Measurements from ENCODE around the gene ASCL3.

ASCL3 gene

GRCh38 chr11:8971196-8971923 is 28.5 kb upstream of the ASCL3 start:
- no peaks in the 10 kb centered on the region for H3K27me3 ChIP-seq (ENCODE audit: control insufficient read depth in 1 of 2, insufficient read depth in 2 of 2, low read length in 2 of 2)
- no peak overlapping the region for H3K27ac ChIP-seq (ENCODE audit: low read length)
- no peaks in the 10 kb centered on the region for H3K9me3 ChIP-seq (ENCODE audit: control insufficient read depth in 2 of 2, low read length in 2 of 2)

GRCh38 chr11:8967184-8967583 is 24.4 kb upstream of the ASCL3 start:
- H3K4me3 ChIP-seq (ENCODE audit: low read length in 2 of 2): no peak overlapping the region
- H3K4me1 ChIP-seq (ENCODE audit: control insufficient read depth, insufficient read depth, low read length): peaks cover 19% of the 10 kb centered on the region
- no peak overlapping the region for H3K27ac ChIP-seq (ENCODE audit: low read length)
- no peaks in the 10 kb centered on the region for H3K9me3 ChIP-seq (ENCODE audit: control insufficient read depth in 2 of 2, low read length in 2 of 2)
- H3K27me3 ChIP-seq (ENCODE audit: control insufficient read depth in 1 of 2, insufficient read depth in 2 of 2, low read length in 2 of 2): no peaks in the 10 kb centered on the region
- peaks cover 0 to 4% of the 10 kb centered on the region in 2 donors for H3K36me3 ChIP-seq (ENCODE audit: control insufficient read depth in 2 of 2, insufficient read depth in 2 of 2, low read length in 2 of 2)
- no peak overlapping the region for H3K9ac ChIP-seq (ENCODE audit: low read length in 2 of 2)

More at GRCh38 chr11:8971196-8971923, 28.5 kb upstream of the ASCL3 start:
- Histone ChIP-seq H3K36me3 (ENCODE audit: control insufficient read depth in 2 of 2, insufficient read depth in 2 of 2, low read length in 2 of 2) (peaks cover 0 to 4% of the 10 kb centered on the region in 2 donors), H3K4me3 (ENCODE audit: low read length in 2 of 2) (no peak overlapping the region), H3K4me1 (ENCODE audit: control insufficient read depth, insufficient read depth, low read length) (no peaks in the 10 kb centered on the region), H3K9ac (ENCODE audit: low read length in 2 of 2) (no peak overlapping the region)

- peak within 1 kb of the TSS; percentile 91 to 92 for H3K4me3 ChIP-seq (ENCODE audit: low read length in 2 of 2)
- H3K36me3 ChIP-seq (ENCODE audit: control insufficient read depth in 2 of 2, insufficient read depth in 2 of 2, low read length in 2 of 2): peaks cover 0 to 6% of the 10 kb centered on the region in 2 donors
- H3K9ac ChIP-seq (ENCODE audit: low read length in 2 of 2): peak within 1 kb of the TSS; percentile 97 to 98
- H3K27ac ChIP-seq (ENCODE audit: low read length): peak within 1 kb of the TSS; percentile 98
- peaks cover 19% of the 10 kb centered on the region for H3K4me1 ChIP-seq (ENCODE audit: control insufficient read depth, insufficient read depth, low read length)
- no peaks in the 10 kb centered on the region for H3K27me3 ChIP-seq (ENCODE audit: control insufficient read depth in 1 of 2, insufficient read depth in 2 of 2, low read length in 2 of 2)
- H3K9me3 ChIP-seq (ENCODE audit: control insufficient read depth in 2 of 2, low read length in 2 of 2): no peaks in the 10 kb centered on the region
Measured at GRCh38 chr11:8964324-8965320, 21.8 kb upstream of the ASCL3 start, which contains the start of gene TMEM9B. TMEM9B (minus strand) TSS chr11:8964442; CDS start chr11:8964313, 129 bp downstream.

GRCh38 chr11:8963569-8964323 is 20.9 kb upstream of the ASCL3 start:
- no peaks in the 10 kb centered on the region for H3K27me3 ChIP-seq (ENCODE audit: control insufficient read depth in 1 of 2, insufficient read depth in 2 of 2, low read length in 2 of 2)
- H3K36me3 ChIP-seq (ENCODE audit: control insufficient read depth in 2 of 2, insufficient read depth in 2 of 2, low read length in 2 of 2): peaks cover 0 to 6% of the 10 kb centered on the region in 2 donors
- peaks cover 23% of the 10 kb centered on the region for H3K4me1 ChIP-seq (ENCODE audit: control insufficient read depth, insufficient read depth, low read length)
- H3K4me3 ChIP-seq (ENCODE audit: low read length in 2 of 2): peak overlapping the region; percentile 91 to 92
- H3K9ac ChIP-seq (ENCODE audit: low read length in 2 of 2): peak overlapping the region; percentile 97 to 98
- H3K27ac ChIP-seq (ENCODE audit: low read length): peak overlapping the region; percentile 98
- H3K9me3 ChIP-seq (ENCODE audit: control insufficient read depth in 2 of 2, low read length in 2 of 2): no peaks in the 10 kb centered on the region

GRCh38 chr11:8962841-8963240 is 20.0 kb upstream of the ASCL3 start:
- Histone ChIP-seq H3K27me3 (ENCODE audit: control insufficient read depth in 1 of 2, insufficient read depth in 2 of 2, low read length in 2 of 2) (no peaks in the 10 kb centered on the region), H3K4me1 (ENCODE audit: control insufficient read depth, insufficient read depth, low read length) (peaks cover 23% of the 10 kb centered on the region), H3K36me3 (ENCODE audit: control insufficient read depth in 2 of 2, insufficient read depth in 2 of 2, low read length in 2 of 2) (peaks cover 0 to 6% of the 10 kb centered on the region in 2 donors), H3K9me3 (ENCODE audit: control insufficient read depth in 2 of 2, low read length in 2 of 2) (no peaks in the 10 kb centered on the region), H3K27ac (ENCODE audit: low read length) (peak overlapping the region; percentile 98), H3K9ac (ENCODE audit: low read length in 2 of 2) (peak overlapping the region; percentile 97 to 98), H3K4me3 (ENCODE audit: low read length in 2 of 2) (peak overlapping the region; percentile 33 to 92)

- Histone ChIP-seq H3K27me3 (ENCODE audit: control insufficient read depth in 1 of 2, insufficient read depth in 2 of 2, low read length in 2 of 2) (no peaks in the 10 kb centered on the region), H3K9me3 (ENCODE audit: control insufficient read depth in 2 of 2, low read length in 2 of 2) (no peaks in the 10 kb centered on the region), H3K4me3 (ENCODE audit: low read length in 2 of 2) (no peak overlapping the region), H3K36me3 (ENCODE audit: control insufficient read depth in 2 of 2, insufficient read depth in 2 of 2, low read length in 2 of 2) (peaks cover 2% of the 10 kb centered on the region in 2 donors), H3K9ac (ENCODE audit: low read length in 2 of 2) (peak overlapping the region in 1 of 2 donors; percentile 28), H3K4me1 (ENCODE audit: control insufficient read depth, insufficient read depth, low read length) (peaks cover 23% of the 10 kb centered on the region), H3K27ac (ENCODE audit: low read length) (no peak overlapping the region)
Measured at GRCh38 chr11:8961401-8961800, 18.6 kb upstream of the ASCL3 start.

GRCh38 chr11:8959546-8960166 is 16.8 kb upstream of the ASCL3 start:
- Histone ChIP-seq H3K36me3 (ENCODE audit: control insufficient read depth in 2 of 2, insufficient read depth in 2 of 2, low read length in 2 of 2) (peaks cover 2 to 5% of the 10 kb centered on the region in 2 donors), H3K27ac (ENCODE audit: low read length) (peak overlapping the region; percentile 74), H3K4me3 (ENCODE audit: low read length in 2 of 2) (peak overlapping the region in 1 of 2 donors; percentile 3), H3K4me1 (ENCODE audit: control insufficient read depth, insufficient read depth, low read length) (peaks cover 16% of the 10 kb centered on the region), H3K9ac (ENCODE audit: low read length in 2 of 2) (peak overlapping the region in 1 of 2 donors; percentile 7), H3K9me3 (ENCODE audit: control insufficient read depth in 2 of 2, low read length in 2 of 2) (no peaks in the 10 kb centered on the region), H3K27me3 (ENCODE audit: control insufficient read depth in 1 of 2, insufficient read depth in 2 of 2, low read length in 2 of 2) (no peaks in the 10 kb centered on the region)

- Histone ChIP-seq H3K4me1 (ENCODE audit: control insufficient read depth, insufficient read depth, low read length) (peaks cover 4% of the 10 kb centered on the region), H3K36me3 (ENCODE audit: control insufficient read depth in 2 of 2, insufficient read depth in 2 of 2, low read length in 2 of 2) (peaks cover 10 to 12% of the 10 kb centered on the region in 2 donors), H3K9ac (ENCODE audit: low read length in 2 of 2) (no peak overlapping the region), H3K27me3 (ENCODE audit: control insufficient read depth in 1 of 2, insufficient read depth in 2 of 2, low read length in 2 of 2) (no peaks in the 10 kb centered on the region), H3K27ac (ENCODE audit: low read length) (no peak overlapping the region), H3K4me3 (ENCODE audit: low read length in 2 of 2) (no peak overlapping the region), H3K9me3 (ENCODE audit: control insufficient read depth in 2 of 2, low read length in 2 of 2) (no peaks in the 10 kb centered on the region)
Measured at GRCh38 chr11:8956860-8957259, 14.0 kb upstream of the ASCL3 start.

- no peak overlapping the region for H3K4me3 ChIP-seq (ENCODE audit: low read length in 2 of 2)
- H3K27ac ChIP-seq (ENCODE audit: low read length): no peak overlapping the region
- H3K9me3 ChIP-seq (ENCODE audit: control insufficient read depth in 2 of 2, low read length in 2 of 2): no peaks in the 10 kb centered on the region
- no peak overlapping the region for H3K9ac ChIP-seq (ENCODE audit: low read length in 2 of 2)
- H3K27me3 ChIP-seq (ENCODE audit: control insufficient read depth in 1 of 2, insufficient read depth in 2 of 2, low read length in 2 of 2): no peaks in the 10 kb centered on the region
- no peaks in the 10 kb centered on the region for H3K4me1 ChIP-seq (ENCODE audit: control insufficient read depth, insufficient read depth, low read length)
- peaks cover 21 to 31% of the 10 kb centered on the region in 2 donors for H3K36me3 ChIP-seq (ENCODE audit: control insufficient read depth in 2 of 2, insufficient read depth in 2 of 2, low read length in 2 of 2)
Measured at GRCh38 chr11:8948886-8949285, 6.1 kb upstream of the ASCL3 start.

Measured in stomach smooth muscle (tissue), 2 donors.